GM23338 (cell line): Measurements from ENCODE around the gene REG4. TPM values are rescaled to one million over a fixed set of nuclear protein-coding genes. Genes with fewer than 3 reads are reported as not detected.
A peak's percentile ranks its signal among the peaks of the same experiment; 100 is the strongest.

Source experiments
- ATAC-seq: fragments of 200-7000 bp; cut with Tn5 transposase; 3 replicates; pipeline ENCODE4 v1.9.1; 2020
- DNase-seq: peaks from one replicate; pipeline ENCODE4 v3.0.0-alpha.2; 2015; ENCODE audit warnings: low spot score
- H2AFZ ChIP-seq: fragments of 200-600 bp; sonication (generic); 2 replicates; pipeline ENCODE4 v1.8.0; 2016; ENCODE audit warnings: antibody characterized with exemption, mild to moderate bottlenecking, moderate library complexity
- H3F3A ChIP-seq: fragments of 200-600 bp; sonication (generic); replicated peaks from 2 replicates; pipeline ENCODE4 v1.8.0; 2017; ENCODE audit warnings: antibody characterized with exemption, mixed run types, low read depth
- H3K27ac ChIP-seq: fragments of 200-600 bp; sonication (generic); 2 replicates; pipeline ENCODE4 v1.6.1; 2016; ENCODE audit warnings: low read depth
- H3K27me3 ChIP-seq: fragments of 200-600 bp; sonication (generic); 2 replicates; pipeline ENCODE4 v1.8.0; 2016; ENCODE audit warnings: mild to moderate bottlenecking, mixed run types, moderate library complexity; ENCODE audit not compliant: insufficient read depth
- H3K36me3 ChIP-seq: fragments of 200-600 bp; sonication (generic); 2 replicates; pipeline ENCODE4 v1.8.0; 2016; ENCODE audit warnings: mild to moderate bottlenecking; ENCODE audit not compliant: insufficient read depth
- H3K4me1 ChIP-seq: fragments of 200-600 bp; sonication (generic); 2 replicates; pipeline ENCODE4 v1.8.0; 2016; ENCODE audit warnings: mild to moderate bottlenecking, moderate library complexity; ENCODE audit not compliant: insufficient read depth
- H3K4me2 ChIP-seq: fragments of 200-600 bp; sonication (generic); 2 replicates; pipeline ENCODE4 v1.7.1; 2017; ENCODE audit warnings: mixed run types
- H3K4me3 ChIP-seq: fragments of 200-600 bp; sonication (generic); 2 replicates; pipeline ENCODE4 v1.6.1; 2016; ENCODE audit warnings: mixed run types
- H3K79me2 ChIP-seq: fragments of 200-600 bp; sonication (generic); replicated peaks from 2 replicates; pipeline ENCODE4 v1.8.0; 2017; ENCODE audit warnings: mild to moderate bottlenecking; ENCODE audit not compliant: insufficient read depth
- H3K9me2 ChIP-seq: fragments of 200-600 bp; sonication (generic); 2 replicates; pipeline ENCODE4 v1.8.0; 2017; ENCODE audit not compliant: insufficient read depth
- H4K20me1 ChIP-seq: fragments of 200-600 bp; sonication (generic); replicated peaks from 2 replicates; pipeline ENCODE4 v1.8.0; 2017; ENCODE audit warnings: mild to moderate bottlenecking; ENCODE audit not compliant: insufficient read depth
- H3K27ac Mint-ChIP-seq: 2 replicates; pipeline ENCODE4 v1.8.0; 2020; ENCODE audit warnings: inconsistent platforms, mild to moderate bottlenecking, moderate library complexity, mixed read lengths
- H3K27me3 Mint-ChIP-seq: 3 replicates; pipeline ENCODE4 v1.8.0; 2022; ENCODE audit warnings: low read depth, mild to moderate bottlenecking, moderate library complexity, mixed read lengths, inconsistent platforms; ENCODE audit not compliant: insufficient read depth, poor library complexity
- H3K36me3 Mint-ChIP-seq: 3 replicates; pipeline ENCODE4 v1.8.0; 2021; ENCODE audit warnings: low read depth, mild to moderate bottlenecking, inconsistent platforms, moderate library complexity, mixed read lengths
- H3K4me1 Mint-ChIP-seq: 3 replicates; pipeline ENCODE4 v1.8.0; 2020; ENCODE audit warnings: mild to moderate bottlenecking, inconsistent platforms, mixed read lengths
- H3K4me3 Mint-ChIP-seq: 3 replicates; pipeline ENCODE4 v1.8.0; 2021; ENCODE audit warnings: moderate library complexity, mild to moderate bottlenecking, inconsistent platforms, mixed read lengths
- H3K9me3 Mint-ChIP-seq: 3 replicates; pipeline ENCODE4 v1.8.0; 2020; ENCODE audit warnings: moderate library complexity, mild to moderate bottlenecking, inconsistent platforms, mixed read lengths
- CREB1 ChIP-seq: fragments of 250-450 bp; sonication (Bioruptor Pico); IDR thresholded peaks from 2 replicates; pipeline ENCODE4 v1.5.0; 2020; ENCODE audit warnings: low read depth, mild to moderate bottlenecking, moderate library complexity
- CTCF ChIP-seq, 2 experiments: fragments of 200-600 bp in 1 of 2; sonication (generic) in 1 of 2; conservative IDR thresholded peaks; 2 replicates each; pipeline versions ENCODE4 v1.5.1 to v1.6.1; 2016 to 2017; ENCODE audit warnings: antibody characterized with exemption in 2 of 2, low read depth in 2 of 2, mild to moderate bottlenecking in 2 of 2, moderate library complexity in 1 of 2
- ETS1 ChIP-seq: IDR thresholded peaks from 2 replicates; pipeline ENCODE4 v1.6.1; 2016; ENCODE audit warnings: antibody characterized with exemption
- EZH2phosphoT487 ChIP-seq: fragments of 200-600 bp; sonication (generic); IDR thresholded peaks from one replicate; pipeline ENCODE4 v1.8.1; 2018; ENCODE audit warnings: antibody characterized with exemption; ENCODE audit not compliant: unreplicated experiment
- NANOG ChIP-seq: IDR thresholded peaks from 2 replicates; pipeline ENCODE4 v1.6.1; 2016; ENCODE audit warnings: antibody characterized with exemption, borderline replicate concordance
- REST ChIP-seq: IDR thresholded peaks from one replicate; pipeline ENCODE4 v1.6.1; 2018; ENCODE audit warnings: antibody characterized with exemption; ENCODE audit not compliant: unreplicated experiment
- STAT1 ChIP-seq: IDR thresholded peaks from one replicate; pipeline ENCODE4 v1.6.1; 2016; ENCODE audit warnings: antibody characterized with exemption; ENCODE audit not compliant: unreplicated experiment
- ZNF114 ChIP-seq: fragments of 250-450 bp; sonication (Bioruptor Pico); IDR thresholded peaks from 2 replicates; pipeline ENCODE4 v1.5.0; 2020; ENCODE audit warnings: mild to moderate bottlenecking, moderate library complexity
- polyA plus RNA-seq: library from polyadenylated mRNA; unstranded; fragments of >200 nt; fragmentation: Nextera tagmentation; extraction: Ambion mirVana; gene quantifications from 2 replicates; pipeline ENCODE4 v1.2.1, GENCODE V29; 2016
- total RNA-seq: library from RNA; depleted of rRNA; stranded (reverse); fragments of >200 nt; shearing (Covaris generic); gene quantifications from 2 replicates; pipeline ENCODE4 v1.2.3, GENCODE V29; 2014

REG4 gene
- total and polyA plus RNA-seq, 2 experiments from 2014 or later = not detected

GRCh38 chr1:119771016-119771415 is 40.2 kb downstream of the REG4 start:
- H3K36me3 Mint-ChIP-seq = no peaks in the 10 kb centered on the region
- Histone ChIP-seq H3K9me2 (no peaks in the 10 kb centered on the region; the same call in 1 of the 2 replicates), H3K4me2 (no peak overlapping the region), H3K36me3 (no peaks in the 10 kb centered on the region), H2AFZ (peak overlapping the region; percentile 47; the same call in 1 of the 2 replicates), H4K20me1 (no peaks in the 10 kb centered on the region), H3K79me2 (no peaks in the 10 kb centered on the region), H3F3A (no peaks in the 10 kb centered on the region), H3K4me1 (peaks cover 13% of the 10 kb centered on the region; the same call in 1 of the 2 replicates), H3K27me3 (no peaks in the 10 kb centered on the region), H3K27ac (no peak overlapping the region), H3K4me3 (no peak overlapping the region)
- peaks cover 13% of the 10 kb centered on the region for H3K4me1 Mint-ChIP-seq
- ATAC-seq (peak; percentile 92), DNase-seq (peak; percentile 52)
- H3K27ac Mint-ChIP-seq = no peak overlapping the region
- H3K27me3 Mint-ChIP-seq = peaks cover 3% of the 10 kb centered on the region
- no peak overlapping the region for H3K4me3 Mint-ChIP-seq
- H3K9me3 Mint-ChIP-seq = no peaks in the 10 kb centered on the region
- no peak for TF ChIP-seq STAT1
- no peak for TF ChIP-seq EZH2phosphoT487
- no peak for TF ChIP-seq CREB1 (CRISPR knock-in tag)
- TF ChIP-seq ETS1 = no peak
- peak; percentile 45 to 49 for TF ChIP-seq CTCF (conservative IDR thresholded peaks at IDR 0.05; ENCODE audit: low read depth in 2 of 2)

GRCh38 chr1:119768778-119769177 is 42.5 kb downstream of the REG4 start, which contains the start of gene HMGCS2:
HMGCS2 (minus strand) TSS chr1:119768905; CDS start chr1:119768844, 61 bp downstream.
- no peak for TF ChIP-seq REST
- TF ChIP-seq NANOG = no peak
- no peak for TF ChIP-seq CREB1 (CRISPR knock-in tag)
- no peak for TF ChIP-seq STAT1
- no peak for TF ChIP-seq ETS1
- TF ChIP-seq ZNF114 (CRISPR knock-in tag) = no peak
- TF ChIP-seq CTCF (conservative IDR thresholded peaks at IDR 0.05; ENCODE audit: low read depth in 2 of 2) = no peak
- Histone ChIP-seq H3K9me2 (no peaks in the 10 kb centered on the region; the same call in 1 of the 2 replicates), H3K27me3 (no peaks in the 10 kb centered on the region), H3K4me3 (no peak within 1 kb of the TSS), H4K20me1 (no peaks in the 10 kb centered on the region), H3K36me3 (no peaks in the 10 kb centered on the region), H3F3A (no peaks in the 10 kb centered on the region), H3K27ac (no peak within 1 kb of the TSS), H3K79me2 (no peaks in the 10 kb centered on the region), H3K4me1 (peaks cover 7% of the 10 kb centered on the region; the same call in 1 of the 2 replicates), H2AFZ (peak within 1 kb of the TSS; percentile 64; the same call in 1 of the 2 replicates), H3K4me2 (no peak within 1 kb of the TSS)
- no peaks in the 10 kb centered on the region for H3K36me3 Mint-ChIP-seq
- no peak within 1 kb of the TSS for H3K4me3 Mint-ChIP-seq
- H3K27ac Mint-ChIP-seq = no peak within 1 kb of the TSS
- peaks cover 3% of the 10 kb centered on the region for H3K27me3 Mint-ChIP-seq
- no peak for DNase-seq
- no peaks in the 10 kb centered on the region; the same call in 2 of the 3 replicates for H3K9me3 Mint-ChIP-seq
- H3K4me1 Mint-ChIP-seq = peaks cover 9% of the 10 kb centered on the region
- ATAC-seq = peak; percentile 40
